Measurements from ENCODE around the gene SRSF2. TPM values are rescaled to one million over a fixed set of nuclear protein-coding genes. Genes with fewer than 3 reads are reported as not detected.
"Not testable (repeated sequence)": the region's sequence is repeated elsewhere in the genome, so short reads cannot be mapped to it uniquely, and the experiment has no call there.

Gene SRSF2
- total RNA-seq, 4 donors from 2014 or later = 208 to 463 (median 244) TPM

DNA sequence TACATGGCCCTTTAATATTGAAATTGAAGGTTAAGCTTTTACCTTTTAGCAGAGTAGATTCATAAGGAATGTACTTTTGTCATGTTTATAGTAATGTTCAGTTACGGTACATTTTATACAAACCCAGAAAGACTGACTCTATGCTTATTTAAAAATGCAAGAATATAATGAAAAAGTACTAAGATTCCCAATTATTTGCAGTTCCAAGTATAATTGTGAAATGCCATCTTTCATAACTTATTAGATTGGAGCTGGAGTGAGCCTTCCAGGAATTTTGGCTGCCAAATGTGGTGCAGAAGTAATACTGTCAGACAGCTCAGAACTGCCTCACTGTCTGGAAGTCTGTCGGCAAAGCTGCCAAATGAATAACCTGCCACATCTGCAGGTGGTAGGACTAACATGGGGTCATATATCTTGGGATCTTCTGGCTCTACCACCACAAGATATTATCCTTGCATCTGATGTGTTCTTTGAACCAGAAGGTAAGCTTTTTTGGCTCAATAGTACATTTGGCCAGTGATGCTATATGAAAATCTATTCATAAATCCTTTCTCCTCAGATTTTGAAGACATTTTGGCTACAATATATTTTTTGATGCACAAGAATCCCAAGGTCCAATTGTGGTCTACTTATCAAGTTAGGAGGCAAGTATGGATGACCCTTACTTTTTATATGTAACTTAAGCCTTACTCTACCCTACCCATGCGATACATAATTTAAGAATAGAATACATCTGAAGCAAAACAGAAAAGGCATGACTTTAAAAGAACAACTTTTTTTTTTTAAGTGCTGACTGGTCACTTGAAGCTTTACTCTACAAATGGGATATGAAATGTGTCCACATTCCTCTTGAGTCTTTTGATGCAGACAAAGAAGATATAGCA lies 4.2 kb downstream of the SRSF2 start:
- DNase-seq (ENCODE audit: low spot score) (no peak), ATAC-seq (ENCODE audit: low FRiP score) (no peak)
- no peak for TF ChIP-seq CTCF (IDR thresholded peaks at IDR 0.05)

DNA sequence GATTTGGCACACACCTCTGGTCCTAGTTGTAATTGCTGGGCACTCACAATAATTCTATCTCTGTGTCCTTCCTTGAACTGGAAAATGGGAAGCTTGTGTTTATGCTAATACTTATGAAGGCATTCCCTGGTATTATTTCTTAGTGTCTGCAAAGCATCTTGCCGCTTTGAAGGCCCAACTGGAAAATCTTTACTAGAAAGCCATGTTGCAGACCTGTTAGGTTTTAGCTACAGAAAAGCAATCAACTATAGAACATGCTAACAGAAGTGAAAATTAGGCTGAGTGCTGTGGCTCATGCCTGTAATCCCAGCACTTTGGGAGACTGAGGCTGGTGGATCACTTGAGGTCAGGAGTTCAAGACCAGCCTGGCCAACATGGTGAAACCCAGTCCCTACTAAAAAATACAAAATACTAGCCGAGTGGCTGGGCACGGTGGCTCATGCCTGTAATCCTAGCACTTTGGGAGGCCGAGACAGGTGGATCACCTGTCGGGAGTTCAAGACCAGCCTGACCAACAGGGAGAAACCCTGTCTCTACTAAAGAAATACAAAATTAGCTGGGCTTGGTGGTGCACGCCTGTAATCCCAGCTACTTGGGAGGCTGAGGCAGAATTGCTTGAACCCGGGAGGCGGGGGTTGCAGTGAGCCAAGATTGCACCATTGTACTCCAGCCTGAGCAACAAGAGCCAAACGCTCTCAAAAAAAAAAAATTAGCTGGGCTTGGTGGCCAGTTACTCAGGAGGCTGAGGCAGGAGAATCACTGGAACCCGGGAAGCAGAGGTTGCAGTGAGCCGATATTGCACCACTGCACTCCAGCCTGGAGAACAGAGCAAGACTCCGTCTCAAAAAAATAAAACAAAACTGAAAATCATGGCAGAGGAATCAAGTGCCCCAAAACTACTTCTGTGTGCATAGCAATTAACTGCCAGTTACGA lies 5.1 kb downstream of the SRSF2 start:
- ATAC-seq (ENCODE audit: low FRiP score); DNase-seq (ENCODE audit: low spot score): not testable (repeated sequence)

- no peak for DNase-seq (ENCODE audit: low spot score)
- ATAC-seq (ENCODE audit: low FRiP score) = no peak
- TF ChIP-seq CTCF (IDR thresholded peaks at IDR 0.05) = no peak
These were observed 9.2 kb downstream of the SRSF2 start for GRCh38 chr17:76727745-76728456.

GRCh38 chr17:76726776-76727718 lies 10.1 kb downstream of the SRSF2 start, which contains the start of gene METTL23:
Gene METTL23 (plus strand): TSS chr17:76726839. CDS start chr17:76729711, 2,872 bp downstream.
- DNase-seq (ENCODE audit: low spot score) (peak; percentile 48), ATAC-seq (ENCODE audit: low FRiP score) (peak; percentile 70)
- peak in 1 of 3 donors; percentile 82 for TF ChIP-seq CTCF (IDR thresholded peaks at IDR 0.05)

DNA sequence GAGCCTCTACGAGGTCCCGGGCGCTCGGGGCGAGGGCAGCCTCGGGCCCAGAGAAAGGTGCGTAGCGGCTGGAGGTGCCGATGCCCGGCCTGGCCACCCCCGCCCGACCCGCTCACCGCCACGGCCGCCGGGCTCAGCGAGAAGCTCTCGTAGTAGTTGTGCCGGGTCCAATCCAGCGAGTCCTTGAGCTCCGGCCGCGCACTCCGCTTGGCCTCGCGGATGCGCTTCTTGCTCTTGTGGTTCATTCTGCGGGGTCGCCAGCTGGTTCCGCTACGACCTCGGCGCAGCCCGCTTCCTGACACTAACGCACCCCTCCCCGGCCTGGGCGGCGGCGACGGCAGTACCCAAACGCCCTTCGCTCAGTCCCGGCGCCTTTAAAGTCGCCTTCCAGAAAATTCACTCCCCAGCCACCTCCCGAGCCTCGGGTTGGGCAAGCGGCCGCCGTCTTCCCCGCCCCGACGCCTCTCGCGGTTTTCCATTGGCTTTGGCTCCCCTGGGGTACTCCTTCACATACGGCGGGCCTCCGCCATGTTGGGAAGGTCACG lies 10.8 kb downstream of the SRSF2 start, which contains the start of gene JMJD6:
TSS of gene JMJD6 (minus strand) at position 376 of the 545 bp plus-strand sequence. CDS start at position 245, 131 bp downstream.
- DNase-seq (ENCODE audit: low spot score) (peak; percentile 57), ATAC-seq (ENCODE audit: low FRiP score) (peak; percentile 98)
- no peak for TF ChIP-seq CTCF (IDR thresholded peaks at IDR 0.05)

- peak; percentile 24 for ATAC-seq (ENCODE audit: low FRiP score)
- no peak for TF ChIP-seq CTCF (IDR thresholded peaks at IDR 0.05)
- DNase-seq (ENCODE audit: low spot score) = peak; percentile 49
These were observed 11.4 kb downstream of the SRSF2 start for GRCh38 chr17:76725580-76726230.
